Amygdala (tissue), 56 donors: ENCODE data around the gene EXO1.

Source experiments
- DNase-seq, 56 donors: peaks; one replicate each; lab custom pipeline; 2025; lab: John Stamatoyannopoulos, UW

EXO1 gene

DNA sequence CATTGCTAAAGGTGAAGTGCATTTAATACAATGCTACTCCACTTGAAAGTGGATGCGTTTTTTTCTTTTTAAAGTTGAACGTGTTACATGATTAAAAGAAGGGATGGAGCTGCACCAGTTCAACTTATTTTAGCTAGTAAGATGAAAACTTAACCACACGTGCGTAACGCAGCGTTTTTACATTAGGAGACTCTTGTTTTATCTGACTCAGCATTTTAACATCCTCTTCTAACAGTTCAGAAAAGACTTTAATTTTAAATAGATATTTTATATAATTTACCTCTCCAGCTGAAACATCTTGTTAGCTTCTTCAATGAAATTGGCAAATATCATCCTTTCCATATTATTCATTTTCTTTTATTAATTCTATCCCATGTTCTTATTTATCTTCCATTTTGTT is 33.4 kb downstream of the EXO1 start:
- DNase-seq = no peak

DNA sequence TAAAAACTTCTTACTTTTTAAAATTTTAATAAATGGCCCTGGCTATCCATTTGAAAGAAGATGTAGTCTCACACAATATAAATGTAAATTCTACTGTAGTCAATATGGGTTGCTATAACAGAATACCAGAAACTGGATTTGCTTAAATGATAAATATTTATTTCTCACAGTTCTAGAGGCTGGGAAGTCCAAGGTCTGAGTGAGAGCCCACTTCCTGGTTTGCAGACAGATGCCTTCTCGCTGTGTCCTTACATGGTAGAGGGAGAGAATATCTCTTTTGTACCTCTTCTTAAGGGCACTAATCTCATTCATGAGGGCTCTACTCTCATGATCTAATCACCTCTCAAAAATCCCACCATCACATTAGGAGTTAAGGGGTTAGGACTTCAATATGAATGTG is 35.2 kb downstream of the EXO1 start:
- no peak for DNase-seq

DNA sequence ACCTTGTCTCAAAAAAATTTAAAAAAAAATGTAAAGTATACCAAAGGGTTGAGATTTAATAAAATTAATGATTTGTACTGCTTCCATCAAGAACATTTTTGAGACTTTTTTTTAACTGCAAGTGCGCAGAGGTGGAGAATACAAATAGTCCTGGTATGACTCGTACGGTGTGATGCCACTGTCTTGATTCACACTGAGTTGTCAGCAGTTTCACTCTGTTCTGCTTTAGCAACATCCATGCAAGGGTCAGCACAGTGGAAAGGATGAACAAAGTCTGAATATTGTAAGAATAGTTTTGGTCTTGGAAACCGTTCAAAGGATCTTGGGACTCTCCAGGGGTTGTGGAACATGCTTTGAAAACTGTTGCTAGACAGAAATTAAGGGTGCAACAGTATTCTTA is 40.2 kb downstream of the EXO1 start:
- DNase-seq = no peak

DNA sequence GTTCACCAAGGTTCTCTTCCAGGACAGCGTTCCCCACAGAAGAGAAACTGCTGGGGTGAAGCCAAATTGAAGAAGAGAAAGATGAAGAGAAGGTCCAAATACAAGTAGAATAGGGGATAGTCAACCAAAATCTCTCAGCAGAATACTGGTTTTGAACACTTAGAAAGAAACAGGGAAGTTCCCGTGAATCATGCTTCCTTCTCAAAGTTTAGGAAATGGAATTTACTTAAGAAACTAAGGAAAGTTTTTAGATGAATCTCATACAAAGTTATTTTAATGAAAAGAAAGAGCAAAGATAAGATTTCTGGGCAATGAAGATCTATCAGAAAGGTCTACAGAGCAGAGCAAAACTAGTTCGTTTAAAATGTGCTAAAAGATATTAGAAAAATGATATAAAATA is 43.3 kb downstream of the EXO1 start:
- no peak for DNase-seq

DNA sequence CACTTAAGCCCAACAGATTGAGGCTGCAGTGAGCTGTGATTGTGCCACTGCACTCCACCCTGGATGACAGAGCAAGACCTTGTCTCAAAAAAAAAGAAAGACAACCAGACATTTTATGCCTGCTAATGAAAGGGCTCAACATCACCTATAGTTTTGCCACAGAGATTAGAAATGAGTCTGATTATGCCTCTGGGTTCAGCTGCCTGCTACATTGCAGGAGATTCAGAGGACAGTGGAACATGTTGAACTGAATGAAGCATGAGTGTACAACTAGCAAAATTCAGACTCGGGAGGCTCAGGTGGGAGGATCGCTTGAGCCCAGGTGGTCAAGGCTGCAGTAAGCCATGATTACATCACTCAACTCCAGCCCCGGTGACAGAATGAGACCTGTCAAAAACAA is 46.0 kb downstream of the EXO1 start:
- DNase-seq = no peak

DNA sequence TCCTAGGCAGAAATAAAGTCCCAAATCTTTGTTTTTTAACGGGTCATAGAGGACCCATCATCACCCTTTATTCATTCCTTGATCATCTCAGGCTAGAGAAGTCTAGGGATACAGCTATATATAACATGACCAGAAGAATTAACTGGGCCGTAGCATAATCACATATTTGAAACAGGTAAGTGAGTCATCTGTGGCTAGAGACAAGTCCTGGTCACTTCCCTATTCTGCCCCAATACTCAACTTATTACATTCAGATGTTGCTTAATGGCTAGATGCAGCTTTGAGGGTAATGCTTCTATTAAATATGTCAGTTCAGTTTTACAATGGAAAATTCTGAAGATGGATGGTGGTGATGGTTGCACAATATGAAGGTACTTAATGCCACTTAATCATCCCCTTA is 47.0 kb downstream of the EXO1 start:
- DNase-seq = no peak

DNA sequence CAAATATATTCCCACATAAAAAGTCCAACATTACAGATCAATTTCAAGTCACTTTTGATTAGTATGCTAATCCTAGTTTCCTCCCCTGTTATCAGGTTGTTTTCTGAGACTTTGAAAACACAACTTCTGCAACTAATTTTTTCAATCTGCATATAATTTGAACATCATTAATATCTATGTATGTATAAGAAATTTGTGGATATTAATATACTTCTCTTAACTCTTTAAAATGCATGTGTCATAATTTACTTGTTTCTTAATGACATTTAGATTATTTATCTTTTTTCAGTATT is 48.6 kb downstream of the EXO1 start:
- DNase-seq = no peak

DNA sequence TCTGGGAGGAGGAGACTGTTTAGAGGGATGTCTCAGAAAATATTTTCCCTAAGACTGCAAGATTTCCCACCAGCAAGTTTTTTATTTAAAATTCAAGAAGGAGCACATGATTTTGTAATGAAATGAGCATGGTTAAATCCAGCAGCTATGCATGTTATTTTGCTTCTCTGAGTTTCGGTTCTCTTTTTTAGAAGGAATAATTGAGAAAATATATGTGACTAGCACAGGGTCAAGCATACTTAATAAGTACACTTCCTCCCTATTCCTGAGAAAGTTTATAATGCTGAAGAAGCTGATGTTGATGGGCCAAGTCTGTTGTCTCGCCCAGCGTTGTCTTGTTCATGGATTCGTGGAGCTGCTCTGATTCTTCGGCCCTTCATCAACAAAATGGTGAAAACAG is 51.2 kb downstream of the EXO1 start:
- no peak for DNase-seq

DNA sequence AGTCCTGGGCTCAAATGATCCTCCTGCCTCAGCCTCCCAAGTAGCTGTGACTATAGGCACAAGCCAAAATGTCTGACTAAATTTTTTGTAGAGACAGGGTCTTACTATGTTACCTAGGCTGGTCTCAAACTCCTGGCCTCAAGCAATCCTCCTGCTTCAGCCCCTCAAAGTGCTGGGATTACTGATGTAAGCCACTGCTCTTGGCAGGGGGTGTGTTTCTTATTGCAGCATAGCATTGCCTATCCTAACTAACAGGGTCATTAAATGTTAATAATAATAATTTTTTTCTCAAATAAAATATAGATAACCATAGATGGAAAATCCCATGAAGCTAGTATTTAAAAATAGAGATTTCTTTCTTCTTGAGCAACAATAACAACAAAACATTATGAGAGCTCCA is 52.4 kb downstream of the EXO1 start:
- no peak for DNase-seq

DNA sequence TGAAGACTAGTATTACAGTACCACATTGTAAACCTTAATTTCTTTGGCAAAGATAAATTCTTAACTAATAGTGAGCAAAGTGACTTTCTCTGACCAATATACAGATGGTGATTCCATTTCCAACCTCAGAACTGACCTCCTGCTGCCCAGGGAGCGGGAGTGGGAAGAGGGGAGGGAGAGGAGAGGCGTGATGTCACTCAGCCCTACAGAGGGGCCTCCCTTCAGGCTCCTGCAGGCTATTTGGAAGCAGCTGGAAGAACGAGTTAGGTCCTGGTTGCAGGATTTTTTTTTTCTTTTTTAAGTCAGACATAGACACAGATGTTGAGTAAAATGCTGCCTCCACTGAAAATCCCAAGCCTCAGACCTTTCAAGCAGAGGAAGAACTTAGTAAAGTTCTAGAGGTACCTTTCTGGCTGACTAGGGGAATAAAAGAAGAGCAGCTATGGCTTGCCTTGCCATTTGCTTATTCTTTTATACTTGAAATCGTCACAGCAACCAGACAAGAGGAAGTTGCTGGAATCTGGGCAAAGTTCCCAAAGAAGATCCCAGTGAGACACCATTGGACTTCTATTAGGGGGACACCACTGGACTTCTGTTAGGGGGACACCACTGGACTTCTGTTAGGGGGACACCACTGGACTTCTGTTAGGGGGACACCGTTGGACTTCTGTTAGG is 54.5 kb downstream of the EXO1 start:
- DNase-seq = no peak

DNA sequence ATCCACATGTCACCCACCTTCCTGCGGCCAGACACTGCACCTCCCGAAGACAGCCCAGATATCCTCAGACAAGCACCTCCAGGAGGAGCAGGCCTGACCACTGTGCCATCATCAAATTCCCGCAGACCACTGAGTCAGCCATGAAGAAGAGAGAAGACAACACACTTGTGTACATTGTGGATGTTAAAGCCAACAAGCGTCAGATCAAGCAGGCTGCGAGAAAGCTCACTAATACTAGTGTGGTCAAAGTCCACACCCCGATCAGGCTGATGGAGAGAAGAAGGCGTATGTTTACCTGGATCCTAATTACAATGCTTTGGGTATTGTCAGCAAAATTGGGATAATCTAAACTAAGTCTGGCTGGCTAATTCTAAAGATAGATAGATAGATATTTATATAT is 68.2 kb downstream of the EXO1 start:
- DNase-seq = no peak

DNA sequence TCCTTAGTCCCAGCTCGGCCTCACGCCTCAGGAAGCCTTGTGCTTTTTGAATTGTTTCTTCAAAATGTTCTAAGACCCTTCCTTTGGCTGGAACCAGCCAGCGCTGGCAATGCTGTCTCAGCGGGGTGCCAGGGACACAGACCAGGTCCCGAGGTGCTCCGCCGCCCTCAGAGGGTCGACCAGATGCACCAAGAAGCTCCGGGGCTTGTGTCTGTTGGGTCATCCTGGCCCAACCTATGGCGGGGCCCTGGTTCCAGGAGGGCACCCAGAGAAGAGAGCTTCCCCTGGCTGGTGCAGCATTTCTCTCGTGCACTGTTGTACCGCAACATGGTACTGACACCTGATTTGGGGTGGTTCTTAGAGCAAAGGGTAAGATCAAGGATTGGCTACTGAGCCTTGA is 69.5 kb downstream of the EXO1 start:
- no peak for DNase-seq

DNA sequence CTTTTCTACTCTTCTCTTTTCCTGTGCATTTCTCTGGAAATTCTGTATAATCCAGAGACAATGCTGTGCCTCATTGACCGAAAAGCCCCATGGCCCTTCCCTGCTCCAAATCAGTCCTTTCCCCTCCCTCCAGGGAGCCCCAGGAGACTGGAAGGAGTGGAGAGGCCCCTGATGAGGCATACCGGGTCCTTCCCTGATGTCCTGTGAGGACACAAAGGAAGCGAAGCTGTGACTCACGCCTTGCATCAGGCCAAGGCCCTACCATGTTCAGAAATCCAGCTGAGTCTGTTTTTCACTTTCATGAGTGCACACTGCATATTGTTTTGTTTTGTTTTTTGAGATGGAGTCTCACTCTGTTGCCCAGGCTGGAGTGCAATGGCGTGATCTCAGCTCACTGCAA is 70.9 kb downstream of the EXO1 start:
- no peak for DNase-seq

DNA sequence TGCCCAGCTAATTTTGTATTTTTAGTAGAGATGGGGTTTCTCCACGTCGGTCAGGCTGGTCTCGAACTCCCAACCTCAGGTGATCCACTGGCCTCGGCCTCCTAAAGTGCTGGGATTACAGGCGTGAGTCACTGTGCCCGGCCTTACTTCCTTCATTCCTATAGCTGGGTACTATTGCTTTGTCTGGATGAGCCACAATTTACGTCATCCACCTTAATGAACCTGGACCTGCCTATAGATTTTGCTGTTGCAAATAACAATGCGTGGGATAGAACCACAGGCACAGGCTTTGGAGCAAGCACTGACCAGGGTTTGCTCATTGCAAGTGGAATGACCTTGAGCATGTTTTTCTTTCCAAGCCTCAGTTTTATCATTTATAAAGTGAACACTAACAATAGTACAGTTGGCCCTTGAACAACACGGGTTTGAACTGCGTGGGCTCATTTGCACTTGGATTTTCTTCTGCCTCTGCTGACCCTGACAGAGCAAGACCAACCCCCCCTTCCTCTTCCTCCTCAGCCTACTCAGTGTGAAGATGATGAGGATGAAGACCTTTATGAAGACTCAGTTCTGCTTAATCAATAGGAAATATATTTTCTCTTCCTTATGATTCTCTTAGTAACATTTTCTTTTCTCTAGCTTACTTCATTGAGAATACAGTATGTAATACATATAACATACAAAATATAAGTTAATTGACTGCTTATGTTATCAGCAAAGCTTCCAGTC is 76.2 kb downstream of the EXO1 start:
- no peak for DNase-seq

DNA sequence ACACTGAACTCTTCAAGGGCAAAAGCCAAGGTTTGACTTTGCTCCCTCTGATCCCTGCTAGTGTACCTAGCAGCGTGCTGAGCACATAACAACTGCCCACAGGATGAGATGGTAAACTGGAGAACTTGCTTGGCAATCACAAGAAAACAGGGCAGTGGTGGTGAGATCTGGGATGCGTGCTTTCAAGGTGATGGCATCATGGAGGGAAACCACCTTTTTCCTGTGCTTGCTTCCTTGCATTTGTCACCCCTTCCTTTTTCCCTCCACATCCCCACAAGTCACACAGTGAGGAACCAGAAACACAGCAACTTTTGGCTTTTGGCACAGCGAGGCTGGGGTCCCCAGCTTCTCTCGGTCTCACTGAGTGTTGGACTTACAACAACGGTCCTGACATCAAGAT is 78.1 kb downstream of the EXO1 start:
- DNase-seq = no peak

DNA sequence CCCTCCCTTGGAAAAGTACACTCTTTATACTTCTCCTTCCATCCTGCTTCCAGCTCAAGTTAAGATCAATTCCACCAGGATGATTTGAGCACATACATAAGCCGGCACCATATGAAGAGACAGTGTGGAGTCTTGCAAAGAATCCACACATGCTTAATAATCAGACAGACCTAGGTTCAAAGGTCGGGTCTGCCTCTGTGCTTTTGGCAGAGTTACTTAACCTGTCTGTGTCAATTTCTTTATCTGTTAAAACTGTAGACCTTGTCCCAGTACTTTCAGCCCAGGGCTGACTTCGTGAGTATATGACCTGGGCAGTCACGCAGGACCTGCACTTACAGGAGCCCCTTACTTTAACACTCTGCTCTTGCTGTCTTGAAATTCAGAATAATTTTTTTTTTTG is 79.3 kb downstream of the EXO1 start:
- DNase-seq = no peak

DNA sequence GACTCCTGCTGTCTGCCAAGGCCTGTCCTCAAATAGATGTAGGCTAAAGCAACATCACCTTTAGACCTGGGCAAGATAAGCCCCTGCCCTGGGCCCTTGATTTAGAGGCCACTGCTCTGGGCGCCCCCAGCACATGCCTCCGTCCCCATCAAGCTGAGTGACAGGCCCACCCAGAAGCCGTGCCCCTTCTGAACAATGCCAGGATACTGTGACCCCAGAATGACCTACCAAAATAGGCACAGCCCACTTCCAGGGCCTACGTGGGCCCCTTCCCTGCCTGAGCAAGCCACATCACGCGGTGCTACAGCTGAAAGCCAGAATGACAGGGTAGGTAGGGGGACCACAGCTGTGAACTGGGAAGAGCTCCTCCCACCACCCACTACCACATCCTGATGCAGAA is 84.8 kb downstream of the EXO1 start:
- DNase-seq = no peak

DNA sequence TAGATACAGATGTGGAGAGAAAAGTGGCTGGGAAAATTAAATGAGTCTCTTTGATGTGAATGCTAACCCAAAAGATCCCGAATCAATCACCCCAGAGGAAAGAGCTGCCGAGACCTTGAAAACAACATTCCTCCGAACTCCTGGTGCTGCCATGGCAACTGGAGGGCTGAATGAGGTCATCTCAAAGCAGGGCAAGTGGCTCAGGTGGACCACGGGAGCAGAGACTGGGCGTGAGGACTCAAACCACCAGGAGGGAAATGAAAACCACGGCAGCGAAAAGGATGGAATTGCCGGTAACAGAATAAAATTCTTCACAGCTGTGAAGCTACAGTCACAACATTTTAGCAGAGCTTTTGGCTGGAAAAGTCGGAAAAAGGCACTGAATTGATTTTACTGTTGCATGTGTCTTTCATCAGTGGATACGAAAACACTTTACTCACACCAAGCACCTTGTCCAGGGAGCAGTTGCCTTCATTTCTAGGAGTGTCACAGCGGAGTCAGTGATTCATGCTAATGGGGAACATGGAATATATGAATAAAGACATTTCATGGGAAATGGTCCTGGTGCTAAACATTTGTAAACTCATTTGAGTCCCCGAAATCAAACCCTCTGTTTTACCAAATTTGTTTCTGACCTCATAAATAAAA is 86.3 kb downstream of the EXO1 start:
- peak in 29 of 56 donors; percentile 2 to 34 (median 10) for DNase-seq

DNA sequence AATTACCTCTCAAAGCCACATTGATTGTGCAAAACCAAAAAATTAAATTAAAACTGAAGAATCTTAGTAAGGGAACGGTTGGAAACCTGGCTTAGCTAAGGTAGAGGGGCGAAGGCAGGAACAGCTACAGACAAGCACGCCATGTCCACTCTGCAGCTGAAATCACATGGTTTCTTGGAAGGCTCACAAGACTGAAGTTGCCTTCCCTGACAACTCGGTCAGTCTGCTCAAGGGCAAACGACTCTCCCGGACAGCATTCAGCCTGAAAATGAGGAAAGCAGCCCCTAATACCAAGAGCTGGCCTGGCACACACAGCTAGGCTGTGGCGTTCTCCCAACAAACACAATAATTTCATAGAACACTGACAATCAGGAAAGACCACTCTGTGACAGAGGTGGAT is 86.9 kb downstream of the EXO1 start:
- peak in 7 of 56 donors; percentile 3 to 20 (median 7) for DNase-seq
